Smooth muscle cell of the brain vasculature (primary cell): ENCODE data around the gene STK24.
"Not testable (repeated sequence)": the region's sequence is repeated elsewhere in the genome, so short reads cannot be mapped to it uniquely, and the experiment has no call there.

Source experiments
- DNase-seq: peaks from one replicate; pipeline ENCODE4 v3.0.0-alpha.2; 2012; ENCODE audit warnings: low read depth, low spot score

Gene STK24

GRCh38 chr13:98582947-98583346 lies 6.0 kb upstream of the STK24 start:
- no peak for DNase-seq

- no peak for DNase-seq
Observed at GRCh38 chr13:98581971-98582702, 5.2 kb upstream of the STK24 start.

GRCh38 chr13:98581381-98581780 lies 4.5 kb upstream of the STK24 start:
- DNase-seq = no peak

- DNase-seq = no peak
Observed at GRCh38 chr13:98580420-98580819, 3.5 kb upstream of the STK24 start.

DNA sequence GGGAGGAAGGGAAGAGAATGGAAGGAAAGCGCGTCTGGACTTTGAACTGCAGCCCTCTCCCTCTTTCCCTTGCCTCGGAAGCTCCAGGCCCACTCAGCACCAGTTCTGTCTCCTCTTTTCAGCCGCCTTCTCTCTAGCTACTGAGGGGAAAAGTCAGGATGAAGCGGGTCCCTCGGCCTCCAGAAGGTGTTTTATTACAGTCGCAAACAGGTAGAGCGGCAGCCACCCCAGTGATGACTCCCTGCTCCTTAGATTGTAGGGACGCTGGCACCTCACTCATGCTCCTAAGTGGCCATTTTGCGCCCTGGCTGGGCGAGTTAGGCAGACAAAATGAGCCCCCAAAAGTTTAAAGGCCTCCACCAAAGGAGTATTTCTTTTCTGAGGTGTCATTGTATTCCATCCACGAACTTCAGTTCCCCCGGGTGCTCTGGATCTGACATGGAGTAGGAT lies 954 bp upstream of the STK24 start:
- no peak for DNase-seq

DNA sequence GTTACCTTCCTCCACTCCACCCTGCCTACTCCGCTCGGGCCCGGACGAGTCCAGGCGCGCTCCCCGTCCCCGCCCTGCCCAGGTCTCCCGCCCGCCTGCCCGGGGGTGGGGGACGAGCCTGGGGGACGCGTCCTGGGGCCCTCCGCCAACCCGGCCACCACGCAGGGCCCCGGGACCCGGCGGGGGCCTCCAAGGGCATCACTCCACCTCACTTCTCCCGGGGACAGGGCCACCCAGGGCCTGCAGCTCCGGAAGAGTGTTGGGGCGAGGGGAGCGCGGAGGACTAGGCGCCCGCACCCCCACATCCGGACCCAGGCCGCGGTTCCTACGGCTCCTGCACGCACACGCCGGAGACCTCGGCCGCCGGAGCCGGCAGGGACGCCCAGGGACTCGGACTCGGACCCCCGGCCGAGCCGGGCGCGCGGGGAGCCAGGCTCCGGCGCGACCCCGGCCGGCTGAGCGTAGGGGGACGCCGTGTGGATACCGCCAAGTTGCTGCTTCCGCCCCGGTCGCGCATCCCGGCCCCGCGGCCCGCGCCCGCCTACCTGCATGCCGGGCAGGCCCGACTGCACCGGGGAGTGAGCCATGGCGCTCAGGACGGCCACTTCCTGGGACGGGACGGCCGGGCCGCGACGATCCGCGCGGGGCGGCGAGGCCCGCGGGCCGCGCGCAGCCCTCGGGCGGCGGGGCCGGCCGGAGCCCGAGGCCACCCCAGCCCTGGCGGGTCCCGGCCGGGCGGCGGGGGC lies 534 bp downstream of the STK24 start:
- DNase-seq = no peak

DNA sequence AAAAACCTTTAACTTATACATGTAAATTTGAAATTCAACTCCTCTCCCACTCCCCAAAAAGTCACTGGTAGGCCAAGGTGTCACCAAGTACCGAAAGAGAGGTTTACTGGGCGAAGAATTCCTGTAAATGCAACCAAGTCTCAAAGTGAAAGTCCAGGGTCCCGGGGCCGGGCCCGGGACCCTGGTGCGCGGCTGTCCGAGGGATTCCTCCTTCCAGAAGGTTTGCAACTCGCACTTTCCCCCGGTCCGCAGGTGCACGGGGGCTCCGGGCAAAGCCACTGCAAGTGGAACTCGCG lies 1.1 kb downstream of the STK24 start:
- no peak for DNase-seq

- no peak for DNase-seq
Observed at GRCh38 chr13:98575009-98575903, 1.7 kb downstream of the STK24 start.

DNA sequence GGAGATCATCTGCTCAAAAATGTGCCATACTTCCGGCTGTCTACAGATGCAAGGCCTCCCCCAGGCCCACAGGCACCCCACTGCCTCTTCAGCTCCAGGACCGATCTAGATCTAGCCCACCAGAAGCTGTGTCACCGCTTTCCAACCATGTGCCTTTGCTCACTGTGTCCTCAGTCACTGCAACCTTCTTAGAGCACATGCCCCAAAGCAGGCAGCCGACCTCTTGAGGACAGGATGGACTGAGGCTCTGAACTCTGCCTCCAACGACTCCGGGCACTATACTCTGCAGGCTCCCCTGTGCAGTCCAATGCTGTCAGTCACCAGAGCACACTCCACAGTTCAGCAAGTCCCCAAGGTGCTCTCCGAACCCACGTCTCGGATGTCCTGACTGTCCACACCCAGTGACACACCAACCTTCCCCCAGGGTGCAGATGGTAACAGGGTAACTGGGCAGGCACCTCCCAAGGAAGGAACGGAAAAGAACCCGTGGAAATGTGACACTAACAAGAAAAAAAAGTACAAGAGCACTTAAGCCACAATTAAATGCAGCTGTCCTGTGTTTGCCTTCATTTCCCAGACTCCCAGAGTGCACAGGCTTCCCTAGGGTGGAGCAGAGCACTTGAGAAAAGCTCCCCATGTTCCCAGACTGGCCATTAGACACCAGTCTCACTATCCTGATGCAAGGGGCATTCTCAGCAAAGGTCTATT lies 4.8 kb downstream of the STK24 start:
- peak; percentile 76 for DNase-seq

GRCh38 chr13:98570929-98571372 lies 6.0 kb downstream of the STK24 start:
- no peak for DNase-seq

- DNase-seq = not testable (repeated sequence)
Observed at GRCh38 chr13:98569494-98570367, 7.2 kb downstream of the STK24 start.

DNA sequence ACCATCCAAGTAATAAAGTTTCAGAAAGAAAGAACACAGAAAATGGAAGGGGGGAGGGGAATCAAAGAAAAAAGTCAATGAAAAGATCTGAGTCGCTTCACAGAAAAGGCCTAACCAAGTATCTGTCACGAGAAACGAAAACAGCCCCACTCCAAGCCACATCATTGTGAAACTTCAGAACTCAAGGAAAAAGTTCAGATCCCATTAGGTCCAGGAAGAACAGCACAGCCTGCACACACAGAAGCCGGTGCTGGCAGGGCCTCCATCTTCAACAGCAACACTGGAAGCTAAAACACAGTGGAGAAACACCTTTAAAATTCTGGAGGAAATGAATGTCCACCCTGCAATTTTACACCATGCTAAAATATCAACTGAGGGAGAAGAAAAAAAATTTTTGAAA lies 8.0 kb downstream of the STK24 start:
- DNase-seq = no peak

- no peak for DNase-seq
Observed at GRCh38 chr13:98567140-98567539, 9.8 kb downstream of the STK24 start.

GRCh38 chr13:98565726-98566565 lies 11.0 kb downstream of the STK24 start:
- DNase-seq = no peak

DNA sequence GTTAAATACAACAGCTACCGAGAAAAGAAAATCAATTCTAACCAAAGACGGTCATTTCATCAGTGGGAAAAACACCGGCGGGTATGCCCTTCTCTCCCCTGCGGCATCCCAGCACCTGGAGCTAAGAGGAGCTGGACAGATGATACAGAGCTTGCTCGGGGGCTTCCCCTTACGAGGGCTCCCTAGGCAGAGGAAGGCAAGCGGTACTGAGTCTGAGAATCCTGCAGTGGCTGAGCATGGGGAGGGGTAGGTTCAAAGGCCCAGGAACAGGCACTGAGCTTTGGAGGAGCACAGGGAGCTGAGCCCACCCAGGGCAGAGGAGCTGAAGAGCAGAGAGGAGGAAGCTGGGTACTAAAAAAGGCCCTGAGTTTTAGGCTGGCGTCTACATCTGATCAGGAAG lies 12.7 kb downstream of the STK24 start:
- no peak for DNase-seq

DNA sequence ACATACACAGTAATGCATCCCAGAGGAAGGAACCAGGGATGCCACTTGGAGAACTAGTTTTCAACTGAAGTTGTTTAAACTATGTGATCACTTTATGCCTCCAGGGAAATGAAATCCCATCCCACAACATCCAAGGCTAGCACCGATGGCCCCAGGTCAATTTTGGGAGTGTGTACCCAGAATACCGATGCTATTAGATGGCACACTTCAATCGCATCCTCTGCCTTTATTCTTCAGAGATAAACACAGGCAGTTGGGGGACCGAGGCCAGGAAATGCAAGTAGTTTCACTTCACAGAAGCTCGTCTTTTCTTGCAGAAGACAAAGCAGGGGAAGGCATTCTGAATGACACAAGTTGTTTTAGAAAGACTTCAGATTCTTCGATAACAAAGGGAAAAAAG lies 13.8 kb downstream of the STK24 start:
- DNase-seq = no peak

- no peak for DNase-seq
Observed at GRCh38 chr13:98559169-98559568, 17.7 kb downstream of the STK24 start.

GRCh38 chr13:98557937-98558792 lies 18.7 kb downstream of the STK24 start:
- DNase-seq = no peak
